Loucy (cell line): ENCODE results near the gene ARHGAP32.

Experiments used
- CTCF ChIP-seq: fragments of 200-600 bp; sonication (generic); conservative IDR thresholded peaks from 2 replicates; pipeline ENCODE4 v1.5.1; 2014; ENCODE audit warnings: mild to moderate bottlenecking, antibody characterized with exemption, low read length
- EZH2phosphoT487 ChIP-seq: fragments of 200-600 bp; IDR thresholded peaks from 2 replicates; pipeline ENCODE4 v1.6.1; 2018; ENCODE audit warnings: antibody characterized with exemption, mild to moderate bottlenecking, moderate library complexity, borderline replicate concordance

- TF ChIP-seq CTCF (no peak), EZH2phosphoT487 (no peak)
These were observed 89.4 kb downstream of the ARHGAP32 start for GRCh38 chr11:129102756-129103155.
